ENCODE data around the gene GPR37L1.
"Not testable (repeated sequence)": the region's sequence is repeated elsewhere in the genome, so short reads cannot be mapped to it uniquely, and the experiment has no call there.

GPR37L1 gene

DNA sequence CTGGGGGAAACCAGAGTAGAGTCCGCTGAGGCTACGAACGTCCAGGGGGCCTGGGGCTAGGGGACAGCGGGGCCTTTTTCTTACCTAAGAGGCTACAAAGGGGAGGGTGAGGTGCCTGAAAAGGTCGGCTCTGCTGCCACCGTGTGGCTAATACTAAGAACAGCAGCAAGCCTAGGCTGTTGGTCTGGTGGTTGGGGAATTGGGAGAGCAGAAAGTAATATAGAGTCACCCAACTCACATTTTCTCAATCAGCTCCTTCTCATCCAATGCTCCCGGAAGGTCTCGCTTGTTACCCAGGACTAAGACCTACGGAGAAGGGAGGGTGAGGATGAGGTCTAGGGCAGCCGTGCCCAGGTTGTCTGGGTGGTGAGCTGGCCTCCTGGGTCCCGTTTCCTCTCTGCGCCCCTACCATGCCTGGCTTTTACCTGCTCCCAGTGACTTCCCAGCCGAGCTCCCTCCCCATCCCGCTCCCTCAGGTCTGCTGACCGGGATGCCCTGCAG lies 12.6 kb downstream of the GPR37L1 start:
- Histone ChIP-seq H3K4me3 (replicated peaks; ENCODE audit: low read depth, low read length) (no peak overlapping the region), H3K36me3 (ENCODE audit: control insufficient read depth, insufficient read depth, low read length) (peaks cover 22% of the 10 kb centered on the region), H3K27me3 (replicated peaks; ENCODE audit: control insufficient read depth, insufficient read depth, low read length) (no peaks in the 10 kb centered on the region)
- DNase-seq (ENCODE audit: extremely low read depth, insufficient read length): no peak
- TF ChIP-seq, protein P1, sequence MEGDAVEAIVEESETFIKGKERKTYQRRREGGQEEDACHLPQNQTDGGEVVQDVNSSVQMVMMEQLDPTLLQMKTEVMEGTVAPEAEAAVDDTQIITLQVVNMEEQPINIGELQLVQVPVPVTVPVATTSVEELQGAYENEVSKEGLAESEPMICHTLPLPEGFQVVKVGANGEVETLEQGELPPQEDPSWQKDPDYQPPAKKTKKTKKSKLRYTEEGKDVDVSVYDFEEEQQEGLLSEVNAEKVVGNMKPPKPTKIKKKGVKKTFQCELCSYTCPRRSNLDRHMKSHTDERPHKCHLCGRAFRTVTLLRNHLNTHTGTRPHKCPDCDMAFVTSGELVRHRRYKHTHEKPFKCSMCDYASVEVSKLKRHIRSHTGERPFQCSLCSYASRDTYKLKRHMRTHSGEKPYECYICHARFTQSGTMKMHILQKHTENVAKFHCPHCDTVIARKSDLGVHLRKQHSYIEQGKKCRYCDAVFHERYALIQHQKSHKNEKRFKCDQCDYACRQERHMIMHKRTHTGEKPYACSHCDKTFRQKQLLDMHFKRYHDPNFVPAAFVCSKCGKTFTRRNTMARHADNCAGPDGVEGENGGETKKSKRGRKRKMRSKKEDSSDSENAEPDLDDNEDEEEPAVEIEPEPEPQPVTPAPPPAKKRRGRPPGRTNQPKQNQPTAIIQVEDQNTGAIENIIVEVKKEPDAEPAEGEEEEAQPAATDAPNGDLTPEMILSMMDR (IDR thresholded peaks at IDR 0.05; ENCODE audit: insufficient read depth, low read length, poor library complexity, severe bottlenecking): peak; percentile 91

- Histone ChIP-seq H3K27me3 (replicated peaks; ENCODE audit: control insufficient read depth, insufficient read depth, low read length) (no peaks in the 10 kb centered on the region), H3K4me3 (replicated peaks; ENCODE audit: low read depth, low read length) (no peak overlapping the region), H3K36me3 (ENCODE audit: control insufficient read depth, insufficient read depth, low read length) (peaks cover 7% of the 10 kb centered on the region)
- TF ChIP-seq, protein P1 (IDR thresholded peaks at IDR 0.05; ENCODE audit: insufficient read depth, low read length, poor library complexity, severe bottlenecking): no peak
- DNase-seq (ENCODE audit: extremely low read depth, insufficient read length): no peak
Observed at GRCh38 chr1:202140833-202141232, 18.1 kb downstream of the GPR37L1 start.

GRCh38 chr1:202141468-202141867 lies 18.8 kb downstream of the GPR37L1 start:
- not testable (repeated sequence) for DNase-seq (ENCODE audit: extremely low read depth, insufficient read length); H3K36me3 ChIP-seq (ENCODE audit: control insufficient read depth, insufficient read depth, low read length); H3K27me3 ChIP-seq (replicated peaks; ENCODE audit: control insufficient read depth, insufficient read depth, low read length)

DNA sequence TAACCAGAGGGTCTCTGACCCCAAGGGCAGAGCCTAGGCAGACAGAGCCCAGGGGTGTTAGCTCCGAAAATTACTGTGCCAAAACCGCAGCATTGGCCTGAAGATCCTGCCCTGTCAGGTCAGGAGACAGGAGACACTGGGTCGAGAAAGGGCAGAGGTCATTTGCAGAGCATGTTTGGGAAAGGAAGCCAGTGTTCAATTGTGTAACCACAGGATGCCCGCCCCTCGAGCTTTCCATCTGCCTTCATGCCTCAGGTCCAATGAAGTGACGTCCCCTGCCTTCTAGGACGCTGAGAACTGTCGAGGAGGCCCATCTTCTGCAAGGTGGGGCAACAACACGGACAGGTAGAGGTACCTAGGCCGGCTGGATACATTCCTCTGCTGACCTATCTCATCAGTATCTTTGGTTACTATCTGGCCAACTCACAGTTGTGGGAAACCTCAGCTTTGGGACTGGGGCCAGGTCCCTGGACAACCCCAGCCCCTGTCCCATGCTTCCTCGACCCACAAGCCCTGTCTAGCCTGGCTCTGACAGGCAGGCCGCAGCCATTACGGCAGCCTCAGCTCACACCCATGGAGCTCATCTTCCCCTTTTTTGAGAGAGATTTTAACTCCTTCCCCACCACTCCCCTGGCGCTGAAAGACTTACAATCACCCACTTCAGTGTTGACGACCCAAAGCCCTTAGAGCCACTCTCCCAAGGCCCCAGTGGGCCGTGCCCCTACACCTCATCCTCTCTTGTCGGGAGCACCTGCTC lies 20.5 kb downstream of the GPR37L1 start:
- H3K4me3 ChIP-seq (replicated peaks; ENCODE audit: low read depth, low read length): peak overlapping the region; percentile 93
- peaks cover 12% of the 10 kb centered on the region for H3K36me3 ChIP-seq (ENCODE audit: control insufficient read depth, insufficient read depth, low read length)
- H3K27me3 ChIP-seq (replicated peaks; ENCODE audit: control insufficient read depth, insufficient read depth, low read length): no peaks in the 10 kb centered on the region
- DNase-seq (ENCODE audit: extremely low read depth, insufficient read length): no peak
- TF ChIP-seq, protein P1 (IDR thresholded peaks at IDR 0.05; ENCODE audit: insufficient read depth, low read length, poor library complexity, severe bottlenecking): no peak

More at GRCh38 chr1:202141468-202141867, 18.8 kb downstream of the GPR37L1 start:
- H3K4me3 ChIP-seq (replicated peaks; ENCODE audit: low read depth, low read length): not testable (repeated sequence)

DNA sequence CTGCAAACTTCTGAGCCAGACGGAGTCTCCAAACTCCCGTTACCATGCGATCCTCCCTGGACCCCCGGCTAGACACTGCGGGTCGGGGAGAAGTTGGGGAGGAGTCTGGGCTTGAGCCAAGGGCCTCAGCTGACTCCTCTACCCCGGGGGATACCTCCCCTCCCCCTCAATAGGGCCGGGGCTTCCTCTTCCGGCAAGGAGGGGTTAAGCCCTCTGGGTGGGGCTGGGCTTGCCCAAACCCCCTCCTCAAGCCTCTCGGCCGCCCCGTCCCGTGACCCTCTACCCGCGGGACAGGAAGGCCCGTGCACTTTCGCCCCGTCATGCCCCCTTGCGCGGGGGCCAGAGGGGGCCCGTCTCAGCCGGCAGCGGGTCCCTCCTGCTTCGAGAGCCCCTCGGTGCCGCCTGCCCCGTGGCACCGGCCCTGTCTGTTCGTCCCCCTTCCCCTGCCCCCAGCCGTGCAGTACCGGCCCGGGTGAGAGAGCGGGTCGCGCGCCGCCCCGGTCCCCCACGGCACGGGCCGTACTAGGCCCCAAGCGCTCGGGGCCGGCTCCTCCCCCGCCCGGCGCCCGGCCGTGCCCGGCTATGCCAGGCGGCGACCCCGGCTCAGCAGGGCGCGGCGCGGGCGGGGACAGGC lies 21.2 kb downstream of the GPR37L1 start:
- peak overlapping the region; percentile 93 for H3K4me3 ChIP-seq (replicated peaks; ENCODE audit: low read depth, low read length)
- no peaks in the 10 kb centered on the region for H3K27me3 ChIP-seq (replicated peaks; ENCODE audit: control insufficient read depth, insufficient read depth, low read length)
- peak; percentile 59 for DNase-seq (ENCODE audit: extremely low read depth, insufficient read length)

More for the DNA sequence above, 21.2 kb downstream of the GPR37L1 start:
- TF ChIP-seq, protein P1 (IDR thresholded peaks at IDR 0.05; ENCODE audit: insufficient read depth, low read length, poor library complexity, severe bottlenecking): no peak
- peaks cover 16% of the 10 kb centered on the region for H3K36me3 ChIP-seq (ENCODE audit: control insufficient read depth, insufficient read depth, low read length)

Data from GM06990 (cell line).